Upper lobe of left lung (tissue), 6 donors: ENCODE results near the gene GNAI2. TPM values are rescaled to one million over a fixed set of nuclear protein-coding genes. Genes with fewer than 3 reads are reported as not detected.
A peak's percentile ranks its signal among the peaks of the same experiment; 100 is the strongest.

ENCODE experiments used
- ATAC-seq, 2 donors: fragments of 200-7000 bp; cut with Tn5 transposase; one replicate each; pipeline ENCODE4 v1.9.1; 2022; ENCODE audit warnings: mild to moderate bottlenecking in 2 of 2, moderate library complexity in 2 of 2; ENCODE audit not compliant: low FRiP score in 2 of 2
- DNase-seq, 2 donors: peaks; one replicate each; pipeline ENCODE4 v3.0.0-alpha.2; 2019 to 2020
- H3K27ac ChIP-seq, 4 donors: fragments of 200-600 bp; sonication (generic); one replicate each; pipeline ENCODE4 v1.5.1; 2016 to 2019
- H3K27me3 ChIP-seq, 4 donors: fragments of 200-600 bp; sonication (generic); one replicate each; pipeline ENCODE4 v1.5.1; 2017 to 2019
- H3K36me3 ChIP-seq, 4 donors: fragments of 200-600 bp; sonication (generic); one replicate each; pipeline ENCODE4 v1.5.1; 2016 to 2019
- H3K4me1 ChIP-seq, 4 donors: fragments of 200-600 bp; sonication (generic); one replicate each; pipeline ENCODE4 v1.5.1; 2018 to 2019
- H3K4me3 ChIP-seq, 4 donors: fragments of 200-600 bp; sonication (generic); one replicate each; pipeline ENCODE4 v1.5.1; 2017 to 2019; ENCODE audit warnings: mild to moderate bottlenecking in 2 of 4, moderate library complexity in 1 of 4
- H3K9me3 ChIP-seq, 4 donors: fragments of 200-600 bp; sonication (generic); one replicate each; pipeline ENCODE4 v1.5.1; 2018 to 2019
- EP300 ChIP-seq, 4 donors: sonication (generic); formaldehyde crosslinking; IDR thresholded peaks; one replicate each; pipeline ENCODE4 v1.5.1; 2017; ENCODE audit warnings: antibody characterized with exemption in 4 of 4, control low read depth in 2 of 4
- POLR2A ChIP-seq, 4 donors: fragments of 450-650 bp; IDR thresholded peaks; one replicate each; pipeline ENCODE4 v1.5.1; 2016 to 2017; ENCODE audit warnings: antibody characterized with exemption in 4 of 4, mild to moderate bottlenecking in 2 of 4
- POLR2AphosphoS5 ChIP-seq, 2 donors: sonication (generic); formaldehyde crosslinking; IDR thresholded peaks; one replicate each; pipeline ENCODE4 v1.5.1; 2017; ENCODE audit warnings: antibody characterized with exemption in 2 of 2
- WGBS, 2 donors: methylation state at CpG; one replicate each; pipeline ENCODE4 v1.1.5; 2017 to 2018; 5-methylcytosine and 5-hydroxymethylcytosine counted together
- total RNA-seq, 6 donors: library from RNA; depleted of rRNA in 4 of 6; stranded (reverse); fragments of >200 nt in 4 of 6; gene quantifications; one replicate each; pipeline versions ENCODE4 v1.1.0 to v1.2.1, GENCODE V29; 2016 to 2021
- TF ChIP-seq, protein P1 (sequence below), 6 experiments: fragments of 450-650 bp in 4 of 6; fragments of 200-600 bp in 2 of 6; sonication (generic) in 2 of 6; IDR thresholded peaks; one replicate each; pipeline ENCODE4 v1.5.1; 2016 to 2019; ENCODE audit warnings: antibody characterized with exemption in 6 of 6
- donor health status: DM: no; HTN: no; CAD: no; lungs with moderate emphysema.
- donor health status: DM: no; HTN: yes; CAD: no; lungs with severe emphysema.

The GNAI2 gene
- total RNA-seq, 6 donors from 2014 or later: 191 to 440 (median 295) TPM

DNA sequence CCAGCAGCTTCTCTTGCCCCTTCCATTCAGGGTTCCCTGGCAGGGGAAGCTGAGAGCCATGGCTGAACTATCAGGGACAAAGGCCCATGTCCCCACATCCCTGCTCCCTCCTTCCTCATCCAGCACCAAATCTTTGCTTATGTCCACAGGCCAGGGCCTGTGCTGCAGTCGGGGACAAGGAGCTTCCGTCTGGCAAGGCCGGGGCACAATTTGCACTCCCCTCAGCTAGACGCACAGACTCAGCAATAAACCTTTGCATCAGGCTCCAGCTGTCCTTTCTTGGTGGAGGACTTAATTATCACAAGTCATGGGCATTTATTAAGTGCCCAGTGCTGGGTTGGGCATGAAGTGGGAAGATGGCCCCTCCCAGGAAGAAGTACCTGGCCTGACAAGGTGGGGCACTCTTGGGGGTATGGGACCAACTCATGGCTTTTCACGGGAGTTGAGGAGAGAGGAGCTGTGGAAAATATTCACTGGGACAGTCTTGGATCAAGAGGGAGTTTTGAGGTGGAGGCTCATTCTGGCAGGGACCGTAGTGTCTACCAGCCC lies 39.7 kb upstream of the GNAI2 start:
- peaks cover 2 to 22% (median 14%) of the 10 kb centered on the region in 4 donors for H3K27me3 ChIP-seq
- TF ChIP-seq POLR2A (IDR thresholded peaks at IDR 0.05): no peak
- no peak for TF ChIP-seq EP300 (IDR thresholded peaks at IDR 0.05)
- TF ChIP-seq, protein P1, sequence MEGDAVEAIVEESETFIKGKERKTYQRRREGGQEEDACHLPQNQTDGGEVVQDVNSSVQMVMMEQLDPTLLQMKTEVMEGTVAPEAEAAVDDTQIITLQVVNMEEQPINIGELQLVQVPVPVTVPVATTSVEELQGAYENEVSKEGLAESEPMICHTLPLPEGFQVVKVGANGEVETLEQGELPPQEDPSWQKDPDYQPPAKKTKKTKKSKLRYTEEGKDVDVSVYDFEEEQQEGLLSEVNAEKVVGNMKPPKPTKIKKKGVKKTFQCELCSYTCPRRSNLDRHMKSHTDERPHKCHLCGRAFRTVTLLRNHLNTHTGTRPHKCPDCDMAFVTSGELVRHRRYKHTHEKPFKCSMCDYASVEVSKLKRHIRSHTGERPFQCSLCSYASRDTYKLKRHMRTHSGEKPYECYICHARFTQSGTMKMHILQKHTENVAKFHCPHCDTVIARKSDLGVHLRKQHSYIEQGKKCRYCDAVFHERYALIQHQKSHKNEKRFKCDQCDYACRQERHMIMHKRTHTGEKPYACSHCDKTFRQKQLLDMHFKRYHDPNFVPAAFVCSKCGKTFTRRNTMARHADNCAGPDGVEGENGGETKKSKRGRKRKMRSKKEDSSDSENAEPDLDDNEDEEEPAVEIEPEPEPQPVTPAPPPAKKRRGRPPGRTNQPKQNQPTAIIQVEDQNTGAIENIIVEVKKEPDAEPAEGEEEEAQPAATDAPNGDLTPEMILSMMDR (IDR thresholded peaks at IDR 0.05): no peak
- no peak for TF ChIP-seq POLR2AphosphoS5 (IDR thresholded peaks at IDR 0.05)
- H3K4me3 ChIP-seq: no peak overlapping the region
- peaks cover 12 to 30% (median 16%) of the 10 kb centered on the region in 4 donors for H3K4me1 ChIP-seq
- no peak overlapping the region for H3K27ac ChIP-seq
- 89 to 90% methylated on average over 6 of the region's 6 CpGs for WGBS, 2 donors
- ATAC-seq: no peak
- H3K36me3 ChIP-seq: no peaks in the 10 kb centered on the region
- no peaks in the 10 kb centered on the region for H3K9me3 ChIP-seq
- DNase-seq: no peak

DNA sequence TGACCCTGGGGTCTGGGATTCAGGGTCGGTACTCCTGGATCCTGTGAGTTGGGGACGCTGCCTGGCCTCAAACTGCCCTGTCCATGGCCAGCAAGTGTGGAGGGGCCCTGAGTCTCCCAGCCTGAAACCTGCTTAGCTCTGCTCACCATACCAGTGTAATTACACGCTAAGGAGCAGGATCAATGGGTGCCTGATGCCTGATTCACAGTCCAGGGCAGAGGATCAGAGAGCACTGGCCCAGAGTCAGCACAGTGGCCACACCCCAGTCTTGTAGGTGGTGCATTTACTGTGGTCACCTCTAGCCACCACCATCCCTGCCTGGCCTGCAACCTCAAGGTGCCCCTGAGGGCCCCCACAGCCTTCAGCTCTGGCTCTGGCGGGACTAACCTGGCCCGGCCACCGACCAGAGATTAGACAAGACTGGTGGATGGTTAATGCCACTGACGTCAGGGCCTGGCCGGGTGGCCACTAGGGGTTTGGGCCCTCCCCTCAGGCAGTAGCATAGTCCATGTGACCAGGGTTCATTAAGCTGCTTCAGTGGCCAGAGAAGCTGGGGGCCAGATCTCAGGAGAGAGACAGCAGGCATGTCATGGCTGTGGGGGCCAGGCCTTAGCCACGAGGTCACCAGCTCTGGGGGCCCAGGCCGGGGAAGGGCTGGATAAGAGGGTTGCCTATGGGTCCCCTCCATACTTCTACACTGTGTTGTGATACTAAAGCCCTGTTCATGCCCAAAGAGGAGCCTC lies 34.3 kb upstream of the GNAI2 start:
- 90% methylated on average over 2 to 7 of the region's 10 CpGs for WGBS, 2 donors
- DNase-seq (no peak), ATAC-seq (peak in 1 of 2 donors; percentile 8)
- peaks cover 0 to 39% (median 16%) of the 10 kb centered on the region in 4 donors for H3K27me3 ChIP-seq
- H3K36me3 ChIP-seq: no peaks in the 10 kb centered on the region
- peaks cover 14 to 19% (median 17%) of the 10 kb centered on the region in 4 donors for H3K4me1 ChIP-seq
- no peak overlapping the region for H3K4me3 ChIP-seq
- no peak for TF ChIP-seq POLR2A (IDR thresholded peaks at IDR 0.05)
- no peak for TF ChIP-seq EP300 (IDR thresholded peaks at IDR 0.05)
- TF ChIP-seq, protein P1 (IDR thresholded peaks at IDR 0.05): no peak
- TF ChIP-seq POLR2AphosphoS5 (IDR thresholded peaks at IDR 0.05): no peak
- no peak overlapping the region for H3K27ac ChIP-seq
- H3K9me3 ChIP-seq: no peaks in the 10 kb centered on the region

DNA sequence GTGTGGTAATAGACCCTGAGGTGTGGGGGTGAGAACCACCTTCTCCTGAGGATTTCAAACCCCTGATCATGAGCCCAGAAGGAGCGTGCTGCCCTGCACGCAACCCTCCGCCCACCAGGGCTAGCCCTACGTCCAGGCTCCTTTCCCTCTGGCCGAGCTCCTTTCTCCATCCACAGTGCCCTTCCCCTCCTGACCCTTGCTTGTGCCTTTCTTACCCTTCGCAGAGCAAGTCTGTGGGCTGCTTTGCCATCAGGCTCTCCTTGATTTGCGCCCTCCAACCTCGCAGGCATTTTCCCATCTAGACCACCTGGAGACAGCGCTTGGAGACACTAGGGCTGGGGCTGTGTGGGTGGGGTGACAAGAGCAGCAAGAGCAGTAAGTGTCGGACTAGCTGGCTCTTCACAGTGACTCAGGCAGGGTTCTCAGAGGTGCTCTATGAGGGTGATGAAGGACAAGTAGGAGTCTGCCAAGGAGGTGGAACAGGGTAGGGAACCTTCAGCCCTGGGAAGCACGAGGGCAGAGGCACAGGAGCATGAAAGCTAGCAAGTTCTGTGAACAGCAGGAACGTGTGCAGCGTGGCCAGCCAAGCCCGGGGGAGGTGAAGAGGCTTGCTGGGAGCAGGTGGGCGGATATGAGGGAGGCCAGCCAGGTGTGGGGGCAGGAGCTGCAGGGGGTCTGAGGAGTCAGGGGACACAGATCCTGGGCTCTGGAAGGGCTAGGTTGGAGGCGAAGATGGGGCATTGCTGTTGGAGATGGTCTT lies 33.5 kb upstream of the GNAI2 start:
- ATAC-seq: no peak
- DNase-seq: peak in 1 of 2 donors; percentile 32
- Histone ChIP-seq H3K4me3 (no peak overlapping the region), H3K9me3 (no peaks in the 10 kb centered on the region), H3K27ac (no peak overlapping the region), H3K4me1 (peaks cover 14 to 19% (median 17%) of the 10 kb centered on the region in 4 donors), H3K36me3 (no peaks in the 10 kb centered on the region), H3K27me3 (peaks cover 0 to 41% (median 16%) of the 10 kb centered on the region in 4 donors)
- no peak for TF ChIP-seq POLR2AphosphoS5 (IDR thresholded peaks at IDR 0.05)
- no peak for TF ChIP-seq POLR2A (IDR thresholded peaks at IDR 0.05)
- no peak for TF ChIP-seq EP300 (IDR thresholded peaks at IDR 0.05)
- WGBS, 2 donors: 86 to 87% methylated on average over 16 of the region's 16 CpGs

DNA sequence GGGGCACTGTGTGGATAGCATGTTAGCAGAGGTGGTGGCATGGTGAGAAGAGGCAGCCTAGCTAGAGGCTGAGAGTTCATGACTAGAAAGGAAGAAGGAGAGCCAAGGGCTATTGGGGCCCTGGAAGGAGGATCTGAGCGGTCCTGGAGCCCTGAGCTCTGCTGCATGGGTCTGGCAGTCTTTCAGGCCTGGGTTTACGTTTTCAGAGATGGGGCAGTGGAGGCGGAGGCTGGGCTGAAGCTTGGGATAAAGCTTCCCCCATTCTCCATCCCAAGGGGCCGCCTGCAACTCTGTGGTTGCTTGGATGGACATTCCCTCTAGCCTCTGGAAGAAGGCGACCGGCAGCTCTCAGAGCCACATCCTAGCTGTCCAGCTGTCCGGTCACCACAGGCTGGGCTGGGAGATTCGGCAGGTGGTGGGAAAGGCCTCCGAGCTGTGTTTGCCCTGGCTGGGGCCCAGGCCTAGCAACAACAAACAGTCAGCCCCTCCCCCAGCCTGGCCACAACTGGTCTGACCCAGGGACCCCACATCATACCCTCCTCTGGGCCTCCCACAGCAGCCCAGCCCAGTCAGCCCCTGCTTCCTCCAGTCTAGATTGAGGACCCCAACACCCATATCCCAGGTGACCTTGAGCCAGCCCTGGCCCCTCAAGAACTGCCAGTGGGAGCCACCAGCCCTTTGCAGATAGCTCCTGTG lies 32.7 kb upstream of the GNAI2 start:
- Histone ChIP-seq H3K9me3 (no peaks in the 10 kb centered on the region), H3K4me3 (no peak overlapping the region), H3K36me3 (no peaks in the 10 kb centered on the region), H3K4me1 (peaks cover 14 to 19% (median 17%) of the 10 kb centered on the region in 4 donors), H3K27ac (no peak overlapping the region), H3K27me3 (peaks cover 0 to 41% (median 16%) of the 10 kb centered on the region in 4 donors)
- peak in 1 of 2 donors; percentile 57 for DNase-seq
- TF ChIP-seq POLR2AphosphoS5 (IDR thresholded peaks at IDR 0.05): no peak
- no peak for TF ChIP-seq POLR2A (IDR thresholded peaks at IDR 0.05)
- TF ChIP-seq, protein P1 (IDR thresholded peaks at IDR 0.05): no peak
- TF ChIP-seq EP300 (IDR thresholded peaks at IDR 0.05): no peak
- ATAC-seq: peak in 1 of 2 donors; percentile 3
- WGBS, 2 donors: 70 to 88% methylated on average over 3 to 9 of the region's 9 CpGs
